Gastroesophageal sphincter (tissue), 4 donors: ENCODE measurements around the gene ZNF516. TPM values are rescaled to one million over a fixed set of nuclear protein-coding genes. Genes with fewer than 3 reads are reported as not detected.

Source experiments
- ATAC-seq: fragments of 150-250 bp; one replicate; pipeline ENCODE4 v1.9.1; 2016; ENCODE audit warnings: mild to moderate bottlenecking, moderate library complexity
- H3K27ac ChIP-seq, 4 donors: fragments of 200-600 bp; sonication (generic) in 3 of 4; 1 replicate in 3 of 4; 2 replicates in 1 of 4; pipeline ENCODE4 v1.5.1; 2016 to 2019
- H3K27me3 ChIP-seq: fragments of 200-600 bp; sonication (generic); one replicate; pipeline ENCODE4 v1.5.1; 2019
- H3K36me3 ChIP-seq, 2 donors: fragments of 200-600 bp; sonication (generic); one replicate each; pipeline ENCODE4 v1.5.1; 2019; ENCODE audit warnings: control low read depth in 1 of 2
- H3K4me1 ChIP-seq, 3 donors: fragments of 200-600 bp; sonication (generic); 1 replicate in 2 of 3; 2 replicates in 1 of 3; pipeline ENCODE4 v1.5.1; 2016 to 2019; ENCODE audit warnings: control low read depth in 2 of 3
- H3K4me3 ChIP-seq, 2 donors: fragments of 200-600 bp; sonication (generic); one replicate each; pipeline ENCODE4 v1.5.1; 2019; ENCODE audit warnings: mild to moderate bottlenecking in 1 of 2, moderate library complexity in 1 of 2
- H3K9me3 ChIP-seq, 3 donors: fragments of 200-600 bp; sonication (generic); one replicate each; pipeline ENCODE4 v1.5.1; 2017 to 2019; ENCODE audit warnings: control low read depth in 2 of 3
- EP300 ChIP-seq: sonication (generic); formaldehyde crosslinking; IDR thresholded peaks from one replicate; pipeline ENCODE4 v1.6.1; 2017; ENCODE audit warnings: antibody characterized with exemption, mild to moderate bottlenecking
- POLR2A ChIP-seq, 2 donors: fragments of 450-650 bp; IDR thresholded peaks; one replicate each; pipeline ENCODE4 v1.6.1; 2017; ENCODE audit warnings: antibody characterized with exemption in 2 of 2, mild to moderate bottlenecking in 2 of 2, moderate library complexity in 1 of 2
- POLR2AphosphoS5 ChIP-seq: sonication (generic); formaldehyde crosslinking; IDR thresholded peaks from one replicate; pipeline ENCODE4 v1.6.1; 2017; ENCODE audit warnings: antibody characterized with exemption
- WGBS, 2 donors: methylation state at CpG; one replicate each; pipeline ENCODE4 v1.1.5; 2018; ENCODE audit warnings: low coverage in 1 of 2; 5-methylcytosine and 5-hydroxymethylcytosine counted together
- total RNA-seq, 4 donors: library from RNA; depleted of rRNA; stranded (reverse); fragments of >200 nt; gene quantifications; one replicate each; pipeline ENCODE4 v1.1.0, GENCODE V29; 2016
- TF ChIP-seq, protein P1 (sequence below), 4 experiments: fragments of 200-600 bp in 2 of 4; fragments of 450-650 bp in 2 of 4; sonication (generic) in 1 of 4; IDR thresholded peaks; one replicate each; pipeline ENCODE4 v1.5.1; 2017 to 2019; ENCODE audit warnings: antibody characterized with exemption in 4 of 4, mild to moderate bottlenecking in 2 of 4, moderate library complexity in 2 of 4

Gene ZNF516
- total RNA-seq, 4 donors from 2014 or later: 17.8 to 43.8 (median 29.9) TPM

DNA sequence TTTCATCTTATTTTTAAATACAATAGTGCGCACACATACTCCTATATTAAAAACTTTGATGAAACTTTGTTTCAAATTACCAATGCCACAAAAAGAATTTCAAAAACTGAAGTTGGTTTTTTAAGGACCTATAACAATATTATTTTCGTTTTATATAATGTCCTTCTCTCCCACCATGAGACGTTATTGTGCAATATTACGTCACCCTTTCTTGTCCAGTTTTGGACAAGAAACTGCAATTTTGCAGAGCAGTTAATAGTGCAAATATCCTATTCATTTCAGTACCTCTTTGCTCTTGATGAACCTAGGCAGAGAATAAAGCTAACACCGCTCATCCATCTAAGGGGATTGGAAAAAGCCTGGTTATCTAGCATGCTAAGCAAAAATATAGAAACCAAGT is 9.7 kb upstream of the ZNF516 start:
- 75 to 80% methylated on average over 5 of the region's 5 CpGs for WGBS, 2 donors
- Histone ChIP-seq H3K36me3 (no peaks in the 10 kb centered on the region), H3K27me3 (no peaks in the 10 kb centered on the region), H3K9me3 (no peaks in the 10 kb centered on the region), H3K4me1 (no peaks in the 10 kb centered on the region), H3K4me3 (no peak overlapping the region), H3K27ac (no peak overlapping the region)
- no peak for ATAC-seq
- no peak for TF ChIP-seq POLR2AphosphoS5

- TF ChIP-seq, protein P1, sequence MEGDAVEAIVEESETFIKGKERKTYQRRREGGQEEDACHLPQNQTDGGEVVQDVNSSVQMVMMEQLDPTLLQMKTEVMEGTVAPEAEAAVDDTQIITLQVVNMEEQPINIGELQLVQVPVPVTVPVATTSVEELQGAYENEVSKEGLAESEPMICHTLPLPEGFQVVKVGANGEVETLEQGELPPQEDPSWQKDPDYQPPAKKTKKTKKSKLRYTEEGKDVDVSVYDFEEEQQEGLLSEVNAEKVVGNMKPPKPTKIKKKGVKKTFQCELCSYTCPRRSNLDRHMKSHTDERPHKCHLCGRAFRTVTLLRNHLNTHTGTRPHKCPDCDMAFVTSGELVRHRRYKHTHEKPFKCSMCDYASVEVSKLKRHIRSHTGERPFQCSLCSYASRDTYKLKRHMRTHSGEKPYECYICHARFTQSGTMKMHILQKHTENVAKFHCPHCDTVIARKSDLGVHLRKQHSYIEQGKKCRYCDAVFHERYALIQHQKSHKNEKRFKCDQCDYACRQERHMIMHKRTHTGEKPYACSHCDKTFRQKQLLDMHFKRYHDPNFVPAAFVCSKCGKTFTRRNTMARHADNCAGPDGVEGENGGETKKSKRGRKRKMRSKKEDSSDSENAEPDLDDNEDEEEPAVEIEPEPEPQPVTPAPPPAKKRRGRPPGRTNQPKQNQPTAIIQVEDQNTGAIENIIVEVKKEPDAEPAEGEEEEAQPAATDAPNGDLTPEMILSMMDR (IDR thresholded peaks at IDR 0.05): no peak
- TF ChIP-seq POLR2A (IDR thresholded peaks at IDR 0.05) (no peak), POLR2AphosphoS5 (no peak), EP300 (no peak)
- H3K9me3 ChIP-seq: no peaks in the 10 kb centered on the region
- H3K27ac ChIP-seq: no peak overlapping the region
- no peak overlapping the region for H3K4me3 ChIP-seq
- H3K36me3 ChIP-seq: no peaks in the 10 kb centered on the region
- H3K27me3 ChIP-seq: no peaks in the 10 kb centered on the region
- ATAC-seq: no peak
- H3K4me1 ChIP-seq: no peaks in the 10 kb centered on the region
- WGBS, 2 donors: 73 to 93% methylated on average over 3 to 12 of the region's 15 CpGs
Measured at GRCh38 chr18:76503649-76504386, 8.8 kb upstream of the ZNF516 start.

DNA sequence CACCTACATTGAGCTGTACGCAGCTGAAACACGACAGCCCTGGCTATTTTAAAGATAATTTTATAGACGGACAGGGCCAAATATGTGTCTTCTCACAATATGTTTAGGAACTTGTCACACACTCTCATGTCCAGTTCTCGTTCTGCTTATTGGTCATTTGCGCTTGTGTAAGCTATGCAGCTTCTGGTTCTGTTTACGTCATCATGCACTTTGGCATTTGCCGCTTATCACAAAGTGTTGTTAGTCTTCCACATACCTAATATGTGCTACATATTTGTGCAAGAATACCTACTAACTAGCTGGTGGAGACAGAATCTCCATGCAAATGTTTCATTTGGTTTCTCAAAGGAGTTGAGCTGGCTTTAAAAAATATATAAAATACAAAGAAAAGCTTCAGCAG is 7.5 kb upstream of the ZNF516 start:
- 82 to 84% methylated on average over 7 of the region's 7 CpGs for WGBS, 2 donors
- Histone ChIP-seq H3K9me3 (no peaks in the 10 kb centered on the region), H3K27ac (no peak overlapping the region), H3K27me3 (no peaks in the 10 kb centered on the region), H3K36me3 (no peaks in the 10 kb centered on the region), H3K4me3 (no peak overlapping the region), H3K4me1 (no peaks in the 10 kb centered on the region)
- ATAC-seq: no peak
- TF ChIP-seq EP300 (no peak), POLR2AphosphoS5 (no peak), POLR2A (IDR thresholded peaks at IDR 0.05) (no peak)
- TF ChIP-seq, protein P1 (IDR thresholded peaks at IDR 0.05): no peak

DNA sequence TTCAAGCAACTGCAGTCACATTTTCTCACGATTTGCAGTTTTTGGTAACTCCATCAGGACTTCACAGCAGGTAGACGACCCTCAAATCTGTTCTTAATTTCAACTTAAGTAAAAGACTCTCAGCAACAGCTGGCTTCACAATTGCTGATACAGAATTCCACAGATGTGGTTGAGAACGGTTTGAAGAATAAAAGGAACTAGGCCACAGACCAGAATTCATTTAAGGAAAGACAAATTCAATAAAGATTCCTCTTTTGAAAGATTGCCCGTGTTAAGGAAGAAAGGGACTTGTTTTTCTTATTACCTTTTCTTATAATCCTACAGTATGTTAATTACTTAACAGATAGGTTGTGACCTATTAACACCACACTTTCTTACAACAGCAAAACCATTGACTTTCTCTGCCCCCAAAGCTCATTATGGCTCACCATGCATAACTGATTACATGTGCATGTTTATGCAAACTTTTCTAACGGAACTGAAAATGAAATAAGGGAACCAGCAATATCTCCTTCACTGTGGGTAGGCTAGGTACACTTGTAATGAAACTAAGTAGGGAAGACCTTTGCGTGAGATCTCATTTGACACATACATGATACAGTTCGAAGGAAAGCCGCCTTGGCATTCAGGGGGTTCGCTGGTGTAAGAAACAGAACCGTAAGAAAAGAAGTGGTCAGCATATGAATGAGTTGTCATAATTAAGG is 4.7 kb upstream of the ZNF516 start:
- Histone ChIP-seq H3K27me3 (no peaks in the 10 kb centered on the region), H3K9me3 (no peaks in the 10 kb centered on the region), H3K36me3 (no peaks in the 10 kb centered on the region), H3K4me3 (no peak overlapping the region), H3K4me1 (peaks cover 0 to 13% (median 0%) of the 10 kb centered on the region in 3 donors), H3K27ac (no peak overlapping the region)
- ATAC-seq: no peak
- no peak for TF ChIP-seq POLR2AphosphoS5
- TF ChIP-seq, protein P1 (IDR thresholded peaks at IDR 0.05): no peak
- no peak for TF ChIP-seq POLR2A (IDR thresholded peaks at IDR 0.05)
- 56 to 73% methylated on average over 10 of the region's 10 CpGs for WGBS, 2 donors

DNA sequence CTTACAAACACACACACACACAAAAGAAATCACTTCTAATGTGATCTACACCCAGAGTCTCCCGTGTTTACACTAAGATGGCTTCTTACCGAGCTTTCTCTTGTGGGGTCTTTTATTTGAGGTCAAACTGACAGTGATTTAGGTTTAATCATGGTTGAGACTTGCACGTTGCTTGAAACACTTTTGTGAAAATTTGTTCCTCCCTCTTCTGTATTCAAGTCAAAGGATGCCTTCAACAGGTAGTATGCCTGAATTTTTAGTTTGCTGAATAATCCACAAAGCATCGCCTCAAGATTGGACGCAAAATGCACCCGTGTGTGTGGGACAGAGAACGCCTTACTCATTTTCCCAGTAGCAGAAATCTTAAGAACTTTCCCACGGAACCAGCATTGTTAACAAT is 4.0 kb upstream of the ZNF516 start:
- no peaks in the 10 kb centered on the region for H3K36me3 ChIP-seq
- H3K4me1 ChIP-seq: peaks cover 0 to 13% (median 0%) of the 10 kb centered on the region in 3 donors
- TF ChIP-seq, protein P1 (IDR thresholded peaks at IDR 0.05): no peak
- TF ChIP-seq POLR2A (IDR thresholded peaks at IDR 0.05) (no peak), POLR2AphosphoS5 (no peak), EP300 (no peak)
- no peaks in the 10 kb centered on the region for H3K9me3 ChIP-seq
- WGBS, 2 donors: 81 to 87% methylated on average over 8 of the region's 8 CpGs
- H3K4me3 ChIP-seq: no peak overlapping the region
- no peaks in the 10 kb centered on the region for H3K27me3 ChIP-seq
- no peak overlapping the region for H3K27ac ChIP-seq
- ATAC-seq: no peak
